ENCODE data around the gene BPIFA2.

DNA sequence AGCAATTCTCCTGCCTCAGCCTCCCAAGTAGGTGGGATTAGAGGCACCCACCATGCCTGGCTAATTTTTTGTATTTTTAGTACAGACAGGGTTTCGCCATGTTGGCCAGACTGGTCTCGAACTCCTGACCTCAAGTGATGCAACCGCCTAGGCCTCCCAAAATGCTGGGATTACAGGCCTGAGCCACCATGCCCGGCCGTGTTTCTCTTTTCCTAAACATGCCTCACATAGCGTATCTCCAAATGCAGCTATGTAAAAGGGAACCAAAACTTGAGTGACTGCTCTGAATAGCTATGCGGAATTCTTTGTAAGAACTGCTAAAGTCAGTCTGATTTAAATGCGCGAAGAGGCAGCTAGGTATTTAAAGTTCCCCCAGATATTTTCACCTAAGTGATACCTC, 20.5 kb downstream of the BPIFA2 start:
- TF ChIP-seq, protein P1, sequence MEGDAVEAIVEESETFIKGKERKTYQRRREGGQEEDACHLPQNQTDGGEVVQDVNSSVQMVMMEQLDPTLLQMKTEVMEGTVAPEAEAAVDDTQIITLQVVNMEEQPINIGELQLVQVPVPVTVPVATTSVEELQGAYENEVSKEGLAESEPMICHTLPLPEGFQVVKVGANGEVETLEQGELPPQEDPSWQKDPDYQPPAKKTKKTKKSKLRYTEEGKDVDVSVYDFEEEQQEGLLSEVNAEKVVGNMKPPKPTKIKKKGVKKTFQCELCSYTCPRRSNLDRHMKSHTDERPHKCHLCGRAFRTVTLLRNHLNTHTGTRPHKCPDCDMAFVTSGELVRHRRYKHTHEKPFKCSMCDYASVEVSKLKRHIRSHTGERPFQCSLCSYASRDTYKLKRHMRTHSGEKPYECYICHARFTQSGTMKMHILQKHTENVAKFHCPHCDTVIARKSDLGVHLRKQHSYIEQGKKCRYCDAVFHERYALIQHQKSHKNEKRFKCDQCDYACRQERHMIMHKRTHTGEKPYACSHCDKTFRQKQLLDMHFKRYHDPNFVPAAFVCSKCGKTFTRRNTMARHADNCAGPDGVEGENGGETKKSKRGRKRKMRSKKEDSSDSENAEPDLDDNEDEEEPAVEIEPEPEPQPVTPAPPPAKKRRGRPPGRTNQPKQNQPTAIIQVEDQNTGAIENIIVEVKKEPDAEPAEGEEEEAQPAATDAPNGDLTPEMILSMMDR (IDR thresholded peaks at IDR 0.05): no peak
- TF ChIP-seq POLR2A (IDR thresholded peaks at IDR 0.05): no peak
